Neuronal stem cell (in vitro differentiated cells): Measurements from ENCODE around the gene VWA1.

Experiments
- DNase-seq: peaks from one replicate; pipeline ENCODE4 v3.0.0-alpha.2; 2013; ENCODE audit warnings: low spot score
- H2AFZ ChIP-seq: one replicate; pipeline ENCODE4 v1.6.1; 2013; ENCODE audit warnings: mild to moderate bottlenecking, low read length, inconsistent platforms
- H2AK5ac ChIP-seq: 2 replicates; pipeline ENCODE4 v1.6.1; 2013; ENCODE audit warnings: low read depth, mild to moderate bottlenecking, inconsistent platforms, low read length, moderate library complexity, mixed read lengths
- H2BK120ac ChIP-seq: 2 replicates; pipeline ENCODE4 v1.6.1; 2013; ENCODE audit warnings: low read depth, mild to moderate bottlenecking, inconsistent platforms, low read length, moderate library complexity, mixed read lengths
- H2BK12ac ChIP-seq: one replicate; pipeline ENCODE4 v1.6.1; 2013; ENCODE audit warnings: low read length, inconsistent platforms
- H2BK15ac ChIP-seq: 2 replicates; pipeline ENCODE4 v1.6.1; 2013; ENCODE audit warnings: mild to moderate bottlenecking, low read length, inconsistent platforms, mixed read lengths
- H2BK5ac ChIP-seq: one replicate; pipeline ENCODE4 v1.6.1; 2013; ENCODE audit warnings: inconsistent platforms, mild to moderate bottlenecking, low read length, moderate library complexity
- H3K14ac ChIP-seq: one replicate; pipeline ENCODE4 v1.6.1; 2013; ENCODE audit warnings: low read length, inconsistent platforms
- H3K18ac ChIP-seq: 2 replicates; pipeline ENCODE4 v1.6.1; 2013; ENCODE audit warnings: low read length, inconsistent platforms
- H3K23ac ChIP-seq: 2 replicates; pipeline ENCODE4 v1.6.1; 2013; ENCODE audit warnings: low read depth, mild to moderate bottlenecking, mixed read lengths, low read length, inconsistent platforms; ENCODE audit not compliant: poor library complexity
- H3K27ac ChIP-seq: replicated peaks from 3 replicates; pipeline ENCODE4 v1.5.1; 2013; ENCODE audit warnings: low read length, inconsistent platforms
- H3K27me3 ChIP-seq, 3 experiments: 2 replicates each; pipeline ENCODE4 v1.6.1; 2013; ENCODE audit warnings: low read length in 3 of 3, mild to moderate bottlenecking in 2 of 3, inconsistent platforms in 1 of 3, low read depth in 1 of 3, mixed read lengths in 1 of 3, moderate library complexity in 1 of 3; ENCODE audit not compliant: control insufficient read depth in 3 of 3, insufficient read depth in 3 of 3
- H3K36me3 ChIP-seq, 2 donors: replicated peaks in 1 of 2; 2 replicates each; pipeline ENCODE4 v1.6.1; 2013; ENCODE audit warnings: low read length in 2 of 2; ENCODE audit not compliant: control insufficient read depth in 2 of 2, insufficient read depth in 2 of 2
- H3K4ac ChIP-seq: 2 replicates; pipeline ENCODE4 v1.6.1; 2013; ENCODE audit warnings: inconsistent platforms, mild to moderate bottlenecking, low read length, moderate library complexity
- H3K4me1 ChIP-seq, 2 donors: 1 replicate in 1 of 2; 2 replicates in 1 of 2; pipeline ENCODE4 v1.6.1; 2013; ENCODE audit warnings: low read length in 2 of 2, low read depth in 1 of 2; ENCODE audit not compliant: control insufficient read depth in 2 of 2, insufficient read depth in 1 of 2
- H3K4me2 ChIP-seq: one replicate; pipeline ENCODE4 v1.6.1; 2013; ENCODE audit warnings: mild to moderate bottlenecking, low read length, inconsistent platforms; ENCODE audit not compliant: insufficient read depth, poor library complexity, severe bottlenecking
- H3K4me3 ChIP-seq, 2 donors: 2 replicates each; pipeline ENCODE4 v1.5.1; 2013; ENCODE audit warnings: low read length in 2 of 2, mild to moderate bottlenecking in 2 of 2, inconsistent platforms in 1 of 2, moderate library complexity in 1 of 2
- H3K79me1 ChIP-seq: one replicate; pipeline ENCODE4 v1.6.1; 2013; ENCODE audit warnings: low read depth, mild to moderate bottlenecking, inconsistent platforms, low read length, moderate library complexity
- H3K9ac ChIP-seq: one replicate; pipeline ENCODE4 v1.6.1; 2013; ENCODE audit warnings: mild to moderate bottlenecking, low read depth, low read length, inconsistent platforms; ENCODE audit not compliant: poor library complexity
- H3K9me3 ChIP-seq, 2 donors: replicated peaks in 1 of 2; 2 replicates each; pipeline versions ENCODE3 to v1.6.1; 2013; ENCODE audit warnings: low read length in 2 of 2, mild to moderate bottlenecking in 2 of 2, inconsistent platforms in 1 of 2, low read depth in 1 of 2, mixed read lengths in 1 of 2, moderate library complexity in 1 of 2; ENCODE audit not compliant: control insufficient read depth in 2 of 2, insufficient read depth in 1 of 2
- H4K8ac ChIP-seq: one replicate; pipeline ENCODE4 v1.6.1; 2013; ENCODE audit warnings: low read depth, mild to moderate bottlenecking, inconsistent platforms, low read length, moderate library complexity
- H4K91ac ChIP-seq: one replicate; pipeline ENCODE4 v1.6.1; 2013; ENCODE audit warnings: low read length, low read depth, mild to moderate bottlenecking, inconsistent platforms; ENCODE audit not compliant: poor library complexity
- WGBS, 2 donors: extraction: QIAGEN DNeasy Blood & Tissue Kit; methylation state at CpG; one replicate each; pipeline ENCODE4 v1.1.7; 2013; ENCODE audit warnings: missing lambda C conversion rate in 2 of 2, mixed read lengths in 1 of 2; ENCODE audit not compliant: insufficient read length in 2 of 2, insufficient replicate concordance in 1 of 2; ENCODE audit errors: extremely low coverage in 2 of 2; 5-methylcytosine and 5-hydroxymethylcytosine counted together

The VWA1 gene

GRCh38 chr1:1426496-1427105 lies 8.9 kb upstream of the VWA1 start:
- Histone ChIP-seq H2AK5ac (peak overlapping the region; percentile 100), H3K27me3 (no peaks in the 10 kb centered on the region), H3K18ac (peak overlapping the region; percentile 99), H3K14ac (peak overlapping the region; percentile 94), H2BK120ac (peak overlapping the region; percentile 100), H2BK5ac (peak overlapping the region; percentile 93), H3K27ac (peak overlapping the region; percentile 58), H2BK12ac (peak overlapping the region; percentile 95), H3K4me3 (no peak overlapping the region), H3K9ac (peak overlapping the region; percentile 84), H4K91ac (peak overlapping the region; percentile 99), H2AFZ (peak overlapping the region; percentile 11), H4K8ac (peak overlapping the region; percentile 70), H2BK15ac (peak overlapping the region; percentile 99), H3K23ac (peak overlapping the region; percentile 97), H3K4me1 (peaks cover 19 to 43% of the 10 kb centered on the region in 2 donors), H3K9me3 (peaks cover 0 to 3% of the 10 kb centered on the region in 2 donors), H3K4ac (peak overlapping the region; percentile 89), H3K36me3 (no peaks in the 10 kb centered on the region), H3K79me1 (peaks cover 1% of the 10 kb centered on the region), H3K4me2 (peak overlapping the region; percentile 57)
- no peak for DNase-seq
- WGBS, 2 donors: no CpG with 5 or more reads among the region's 19 CpGs

GRCh38 chr1:1427106-1427819 lies 8.2 kb upstream of the VWA1 start:
- H3K79me1 ChIP-seq: peaks cover 1% of the 10 kb centered on the region
- H3K14ac ChIP-seq: no peak overlapping the region
- peak overlapping the region; percentile 84 for H2AFZ ChIP-seq
- H2BK120ac ChIP-seq: no peak overlapping the region
- no peak overlapping the region for H2BK5ac ChIP-seq
- no peak overlapping the region for H4K8ac ChIP-seq
- peak overlapping the region; percentile 92 for H4K91ac ChIP-seq
- peak overlapping the region; percentile 99 for H2AK5ac ChIP-seq
- H3K9ac ChIP-seq: peak overlapping the region; percentile 70
- peak; percentile 76 for DNase-seq
- peak overlapping the region; percentile 80 for H3K4me2 ChIP-seq
- 100% methylated on average over 2 of the region's 66 CpGs; no CpG with 5 or more reads in 1 of the 2 donors for WGBS, 2 donors
- H3K23ac ChIP-seq: peak overlapping the region; percentile 55
- no peaks in the 10 kb centered on the region for H3K27me3 ChIP-seq
- H3K4ac ChIP-seq: no peak overlapping the region
- no peak overlapping the region for H2BK12ac ChIP-seq
- peak overlapping the region; percentile 40 to 70 for H3K4me3 ChIP-seq
- peaks cover 0 to 3% of the 10 kb centered on the region in 2 donors for H3K9me3 ChIP-seq
- no peak overlapping the region for H3K27ac ChIP-seq
- H3K18ac ChIP-seq: peak overlapping the region; percentile 94
- H2BK15ac ChIP-seq: peak overlapping the region; percentile 94
- no peaks in the 10 kb centered on the region for H3K36me3 ChIP-seq
- H3K4me1 ChIP-seq: peaks cover 25 to 49% of the 10 kb centered on the region in 2 donors

GRCh38 chr1:1427820-1428148 lies 7.7 kb upstream of the VWA1 start:
- peak overlapping the region; percentile 80 for H3K4me2 ChIP-seq
- H4K91ac ChIP-seq: no peak overlapping the region
- no CpG with 5 or more reads among the region's 22 CpGs for WGBS, 2 donors
- H4K8ac ChIP-seq: no peak overlapping the region
- H2BK15ac ChIP-seq: peak overlapping the region; percentile 94
- no peak for DNase-seq
- no peak overlapping the region for H2BK120ac ChIP-seq
- no peak overlapping the region for H3K4ac ChIP-seq
- no peak overlapping the region for H2BK12ac ChIP-seq
- no peak overlapping the region for H3K27ac ChIP-seq
- peak overlapping the region; percentile 40 to 70 for H3K4me3 ChIP-seq
- peak overlapping the region; percentile 18 for H2AK5ac ChIP-seq
- no peaks in the 10 kb centered on the region for H3K36me3 ChIP-seq
- peaks cover 1% of the 10 kb centered on the region for H3K79me1 ChIP-seq
- peak overlapping the region; percentile 70 for H3K9ac ChIP-seq
- H3K18ac ChIP-seq: peak overlapping the region; percentile 94
- peaks cover 0 to 3% of the 10 kb centered on the region in 2 donors for H3K9me3 ChIP-seq
- H3K4me1 ChIP-seq: peaks cover 30 to 50% of the 10 kb centered on the region in 2 donors
- H2BK5ac ChIP-seq: no peak overlapping the region
- H3K23ac ChIP-seq: peak overlapping the region; percentile 55
- H2AFZ ChIP-seq: peak overlapping the region; percentile 84
- no peaks in the 10 kb centered on the region for H3K27me3 ChIP-seq
- H3K14ac ChIP-seq: no peak overlapping the region

- H3K4ac ChIP-seq: no peak overlapping the region
- no peak overlapping the region for H3K4me3 ChIP-seq
- WGBS, 2 donors: no CpG with 5 or more reads among the region's 19 CpGs
- H3K18ac ChIP-seq: peak overlapping the region; percentile 7
- no peak overlapping the region for H3K27ac ChIP-seq
- H3K23ac ChIP-seq: no peak overlapping the region
- H3K79me1 ChIP-seq: peaks cover 1% of the 10 kb centered on the region
- no peak for DNase-seq
- H3K9me3 ChIP-seq: peaks cover 0 to 3% of the 10 kb centered on the region in 2 donors
- no peak overlapping the region for H3K9ac ChIP-seq
- H3K14ac ChIP-seq: no peak overlapping the region
- no peak overlapping the region for H2BK12ac ChIP-seq
- H3K27me3 ChIP-seq: no peaks in the 10 kb centered on the region
- H2BK120ac ChIP-seq: peak overlapping the region; percentile 41
- H3K36me3 ChIP-seq: no peaks in the 10 kb centered on the region
- H4K91ac ChIP-seq: no peak overlapping the region
- H2AK5ac ChIP-seq: no peak overlapping the region
- peaks cover 30 to 49% of the 10 kb centered on the region in 2 donors for H3K4me1 ChIP-seq
- H2BK5ac ChIP-seq: no peak overlapping the region
- no peak overlapping the region for H3K4me2 ChIP-seq
- H2AFZ ChIP-seq: no peak overlapping the region
- H4K8ac ChIP-seq: no peak overlapping the region
- H2BK15ac ChIP-seq: peak overlapping the region; percentile 79
Measured at GRCh38 chr1:1428174-1428573, 7.3 kb upstream of the VWA1 start.
